Measurements from ENCODE around the gene DNAJB4.
"Not testable (repeated sequence)": the region's sequence is repeated elsewhere in the genome, so short reads cannot be mapped to it uniquely, and the experiment has no call there.

The DNAJB4 gene

GRCh38 chr1:78038491-78038939 lies 33.8 kb downstream of the DNAJB4 start:
- no peak for DNase-seq (ENCODE audit: low read depth)

DNA sequence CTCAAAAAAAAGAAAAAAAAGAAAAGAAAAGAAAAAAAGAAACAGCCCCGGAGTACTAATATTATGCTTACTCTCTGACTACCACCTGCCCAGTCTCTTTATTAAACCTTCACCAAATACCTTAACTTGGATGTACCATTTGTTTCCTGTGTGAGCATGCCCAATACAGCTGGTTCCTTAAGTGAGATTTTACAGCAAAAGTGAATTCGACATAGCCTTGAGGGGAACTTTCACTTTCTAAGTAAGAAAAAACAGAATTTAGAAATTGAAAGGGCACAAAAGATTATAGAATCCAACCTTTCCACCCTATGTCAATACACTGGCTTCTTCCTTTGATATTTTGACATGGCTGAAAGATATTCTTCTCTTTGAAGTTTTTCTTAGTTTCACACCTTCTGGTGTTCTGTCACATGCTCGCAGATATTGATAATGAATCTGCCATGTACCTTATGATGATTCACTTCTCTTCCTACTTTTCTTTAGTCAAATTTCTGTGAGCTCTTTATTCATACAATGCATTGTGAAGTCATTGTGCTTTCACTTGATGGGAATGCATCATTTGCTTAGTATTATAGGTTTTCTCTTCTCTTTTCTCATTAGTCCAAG lies 35.8 kb downstream of the DNAJB4 start:
- DNase-seq (ENCODE audit: low read depth), result no peak

DNA sequence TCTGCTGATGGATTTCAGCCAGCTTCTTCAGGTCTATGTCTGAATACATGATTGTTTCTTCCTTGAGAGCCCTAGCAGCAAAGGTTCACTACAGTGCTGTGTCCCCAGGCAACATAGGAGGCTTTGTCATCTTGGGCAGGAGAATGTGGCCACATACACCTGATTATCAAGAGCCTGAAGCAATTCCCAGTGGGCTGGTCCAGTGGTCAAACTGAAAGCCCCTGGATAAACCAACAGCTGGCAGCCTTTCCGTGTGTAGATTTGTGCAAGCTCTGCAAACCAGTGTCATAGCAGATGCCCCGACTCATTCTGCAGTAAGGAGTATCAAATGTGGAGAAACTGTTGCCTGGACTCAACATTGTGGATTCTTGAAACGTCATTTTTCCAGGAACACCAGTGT lies 38.7 kb downstream of the DNAJB4 start:
- DNase-seq (ENCODE audit: low read depth), result no peak

DNA sequence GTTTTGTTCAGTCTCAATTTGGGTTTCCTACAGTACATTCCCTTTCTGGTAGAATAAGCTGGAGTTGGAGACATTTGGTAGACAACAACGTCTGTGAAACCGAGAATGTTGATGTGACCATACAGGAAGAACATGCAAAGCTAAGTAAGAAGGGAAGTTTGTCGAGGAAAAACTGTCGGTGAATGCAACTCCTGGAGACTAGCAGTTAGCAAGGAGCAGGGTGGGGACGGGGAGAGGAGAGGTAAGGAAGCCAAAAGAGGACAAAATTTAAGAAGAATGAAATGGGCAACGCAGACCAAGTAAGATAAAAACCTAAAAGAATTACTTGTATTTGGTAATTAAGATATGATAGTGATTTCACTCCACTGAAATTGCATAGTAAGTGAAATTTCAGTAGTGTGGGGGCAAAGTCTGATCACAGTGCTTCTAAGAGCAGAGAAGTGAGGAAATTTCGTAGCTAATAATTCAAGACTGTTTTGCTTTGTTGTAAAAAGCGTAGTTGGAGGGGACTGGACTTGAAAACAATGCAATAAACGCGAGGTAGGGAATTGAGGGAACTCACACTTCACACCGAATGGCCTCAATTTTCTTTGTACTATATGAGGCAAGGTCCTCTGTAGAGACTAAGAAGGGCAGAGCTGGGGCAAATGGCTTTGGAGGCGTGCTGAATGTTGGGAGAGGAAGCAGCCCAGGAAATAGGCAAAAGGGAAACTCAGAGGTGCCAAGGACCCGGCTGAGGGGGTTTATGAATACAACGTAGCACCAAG lies 40.2 kb downstream of the DNAJB4 start:
- DNase-seq (ENCODE audit: low read depth), result no peak

- DNase-seq (ENCODE audit: low read depth), result no peak
Observed at GRCh38 chr1:78045563-78045925, 40.8 kb downstream of the DNAJB4 start.

GRCh38 chr1:78045926-78046778 lies 41.4 kb downstream of the DNAJB4 start, which contains the start of gene GIPC2:
TSS of gene GIPC2 (plus strand) at chr1:78045966. CDS start at chr1:78046095, 129 bp downstream.
- DNase-seq (ENCODE audit: low read depth), result no peak

DNA sequence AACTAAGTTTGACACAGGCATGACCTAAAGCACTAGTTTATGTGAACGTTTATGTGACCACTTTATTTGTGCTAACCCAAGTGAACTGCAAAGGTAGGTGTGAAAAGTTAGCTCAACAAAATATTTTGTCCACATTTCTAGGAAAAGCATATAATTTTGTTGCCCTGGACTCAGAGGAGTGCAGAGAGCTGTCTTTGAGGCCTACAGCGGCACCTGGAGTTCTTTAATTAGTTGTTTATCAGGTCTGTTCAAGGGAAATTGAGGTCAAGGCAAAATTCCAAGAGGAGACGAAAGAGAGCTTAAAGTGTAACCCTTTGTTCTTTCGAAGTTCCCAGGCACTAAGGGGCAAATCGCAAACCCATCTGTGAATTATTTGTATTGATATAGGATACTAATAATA lies 42.4 kb downstream of the DNAJB4 start:
- DNase-seq (ENCODE audit: low read depth), result no peak

- no peak for DNase-seq (ENCODE audit: low read depth)
Observed at GRCh38 chr1:78047631-78048030, 42.9 kb downstream of the DNAJB4 start.

GRCh38 chr1:78048446-78048845 lies 43.7 kb downstream of the DNAJB4 start:
- DNase-seq (ENCODE audit: low read depth), result no peak

DNA sequence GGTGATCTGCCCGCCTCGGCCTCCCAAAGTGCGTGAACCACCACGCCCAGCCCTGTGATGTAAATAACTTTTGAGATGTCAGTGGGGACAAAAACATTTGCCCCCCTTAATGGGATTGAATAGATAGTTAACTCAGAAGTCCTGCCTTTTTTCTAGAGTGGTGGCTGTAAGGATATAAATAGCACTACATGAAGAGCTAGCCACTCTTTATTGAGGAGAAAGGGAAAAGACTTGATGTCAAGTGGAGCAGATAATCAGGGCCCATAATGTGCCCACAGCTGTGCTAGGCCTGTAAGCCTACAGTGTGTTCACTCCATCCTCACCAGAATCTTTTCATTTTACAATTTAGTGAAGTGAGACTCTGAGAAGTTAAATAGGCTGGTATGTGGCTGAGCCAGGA lies 44.7 kb downstream of the DNAJB4 start:
- DNase-seq (ENCODE audit: low read depth), result no peak

GRCh38 chr1:78051005-78051404 lies 46.3 kb downstream of the DNAJB4 start:
- DNase-seq (ENCODE audit: low read depth), result no peak

DNA sequence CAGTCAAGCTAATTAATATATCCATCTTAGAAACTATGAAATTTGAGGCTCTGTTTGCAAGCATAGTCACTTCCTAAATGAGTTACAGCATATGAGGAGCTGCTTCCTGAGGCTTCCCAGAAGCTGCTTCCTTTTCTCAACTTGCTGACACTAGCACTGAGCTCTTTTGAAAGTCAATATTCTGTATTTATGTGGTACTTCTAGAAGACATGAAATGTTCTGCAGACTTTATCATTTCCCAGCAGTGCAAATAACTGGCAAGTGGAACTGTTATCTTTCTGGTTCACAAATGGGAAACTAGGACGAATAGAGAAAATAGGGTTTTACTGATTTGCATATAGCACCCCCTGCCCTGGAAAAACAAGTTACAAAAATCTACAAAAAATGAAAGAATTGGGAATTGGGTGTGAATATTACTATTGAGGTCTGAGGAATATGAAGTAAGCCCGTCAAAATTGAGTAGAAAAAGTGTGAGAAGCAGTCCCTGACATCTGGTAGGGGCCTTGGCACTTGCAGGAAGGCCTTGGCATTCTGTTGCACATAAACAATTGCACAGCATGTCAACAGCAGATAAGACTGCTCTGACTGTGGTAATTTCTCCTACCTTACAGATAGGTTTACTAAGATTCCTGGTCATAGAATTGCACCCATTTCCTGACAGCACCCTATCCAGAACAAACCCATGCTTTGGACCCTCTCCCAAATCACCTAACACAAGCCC lies 48.1 kb downstream of the DNAJB4 start:
- no peak for DNase-seq (ENCODE audit: low read depth)

DNA sequence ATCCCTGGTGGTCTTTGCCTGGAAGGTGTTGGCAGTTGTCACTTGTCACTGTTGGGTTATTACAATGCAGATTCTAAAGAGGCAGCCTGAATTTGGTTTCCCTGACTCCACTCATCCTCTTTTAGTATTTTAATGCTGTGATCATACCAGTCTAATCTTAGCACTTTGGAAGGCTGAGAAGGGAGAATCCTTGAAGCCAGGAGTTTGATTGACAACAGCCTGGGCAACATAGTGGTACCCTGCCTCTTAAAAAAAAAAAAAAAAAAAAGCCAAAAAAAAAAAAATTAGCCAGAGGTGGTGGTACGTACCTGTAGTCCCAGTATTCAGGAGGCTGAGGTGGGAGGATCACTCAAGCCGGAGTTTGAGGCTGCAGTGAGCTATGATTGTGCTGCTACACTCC lies 48.8 kb downstream of the DNAJB4 start:
- no peak for DNase-seq (ENCODE audit: low read depth)

DNA sequence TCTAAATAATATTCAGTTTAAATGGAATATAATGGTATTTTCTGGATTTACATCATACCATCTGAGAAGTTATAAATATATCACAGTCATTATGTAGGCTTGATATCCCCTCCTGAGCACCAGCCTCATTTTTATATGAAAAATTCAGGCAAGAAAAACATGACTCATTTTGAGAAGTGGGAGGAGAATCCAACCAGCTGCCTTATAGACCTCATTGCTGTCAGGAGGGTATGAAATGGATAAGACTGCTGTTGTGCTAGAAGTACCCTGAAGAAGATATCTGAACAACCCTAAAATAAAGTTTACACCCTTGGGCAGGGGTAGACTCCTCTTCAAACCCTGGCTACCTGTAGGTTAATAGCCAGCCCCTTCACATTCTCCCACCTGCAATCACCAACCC lies 49.8 kb downstream of the DNAJB4 start:
- DNase-seq (ENCODE audit: low read depth), result no peak

DNA sequence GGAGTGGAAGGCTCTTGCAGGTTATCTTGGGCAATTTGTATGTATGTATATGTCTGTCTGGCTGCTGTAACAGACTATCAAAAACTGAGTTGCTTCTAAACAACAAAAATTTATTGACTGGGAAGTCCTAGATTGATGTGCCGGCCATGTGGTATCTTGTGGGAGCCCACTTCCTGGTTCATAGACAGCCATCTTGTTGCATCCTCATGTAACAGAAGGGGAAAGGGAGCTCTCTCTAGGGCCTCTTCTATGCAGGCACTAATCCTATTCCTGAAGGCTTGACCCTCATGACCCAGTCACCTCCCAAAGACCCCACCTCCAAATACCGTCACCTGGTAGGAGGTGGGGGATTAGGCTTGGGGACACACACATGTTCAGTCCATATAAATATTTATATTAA lies 50.2 kb downstream of the DNAJB4 start:
- no peak for DNase-seq (ENCODE audit: low read depth)

DNA sequence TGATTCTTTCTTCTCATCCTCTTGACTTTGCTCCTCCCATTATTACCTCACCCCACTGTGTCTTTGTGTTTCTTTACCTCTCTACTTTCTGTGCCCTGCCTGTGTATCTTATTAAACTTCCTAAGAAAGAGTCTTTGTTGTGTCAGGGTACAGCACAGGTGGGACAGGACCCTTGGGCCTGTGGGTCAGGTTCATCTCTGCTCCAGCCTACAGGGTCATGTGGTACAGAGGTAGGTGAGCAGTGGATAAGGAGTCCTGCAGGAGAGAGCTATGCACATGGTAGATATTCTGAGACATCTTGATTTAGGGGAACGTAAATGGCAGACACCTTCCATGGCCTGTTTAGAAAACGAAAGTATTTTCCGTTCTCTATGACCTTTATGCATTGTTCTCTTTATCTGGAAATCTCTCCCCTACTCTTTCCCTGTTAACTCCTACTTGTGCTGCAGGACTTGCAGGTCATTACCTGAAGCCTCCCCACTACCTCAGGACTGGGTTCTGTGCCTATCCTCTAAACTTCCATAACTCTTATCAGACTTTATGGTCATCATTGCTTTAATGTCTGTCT lies 50.9 kb downstream of the DNAJB4 start:
- DNase-seq (ENCODE audit: low read depth), result no peak

- DNase-seq (ENCODE audit: low read depth), result no peak
Observed at GRCh38 chr1:78058670-78059069, 53.9 kb downstream of the DNAJB4 start.

DNA sequence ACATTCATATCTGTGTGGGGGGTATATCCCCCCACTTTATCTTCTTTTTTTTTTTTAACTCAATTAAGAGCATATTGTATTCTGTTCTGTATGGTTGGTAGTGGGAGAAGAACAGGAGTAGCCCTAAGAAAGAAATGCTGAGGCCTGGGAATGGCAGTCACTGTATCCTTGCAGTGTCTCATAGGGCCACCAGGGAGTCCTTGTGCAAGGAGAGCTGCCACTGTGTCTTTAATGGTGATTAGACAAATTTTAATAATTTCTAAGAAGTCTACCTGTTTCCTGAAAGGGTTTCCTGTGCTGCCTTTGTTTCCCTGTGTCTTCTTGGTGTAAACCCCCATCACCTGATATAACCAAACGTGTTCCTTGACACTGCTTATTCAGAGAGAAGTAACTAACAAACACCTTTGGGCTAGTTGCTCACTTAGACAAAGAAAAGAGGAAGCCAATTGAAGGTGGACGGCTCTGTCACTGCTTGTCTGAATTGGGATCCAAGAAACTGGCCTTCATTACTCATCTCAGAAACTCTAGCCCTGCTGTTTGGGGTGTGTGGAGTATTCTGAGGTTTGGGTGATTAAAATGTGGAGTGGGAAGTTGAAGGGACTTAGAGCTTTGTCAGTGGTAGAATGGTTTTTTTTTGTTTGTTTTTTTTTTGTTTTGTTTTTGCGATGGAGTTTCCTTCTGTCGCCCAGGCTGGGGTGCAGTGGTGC lies 56.3 kb downstream of the DNAJB4 start:
- DNase-seq (ENCODE audit: low read depth), result no peak

DNA sequence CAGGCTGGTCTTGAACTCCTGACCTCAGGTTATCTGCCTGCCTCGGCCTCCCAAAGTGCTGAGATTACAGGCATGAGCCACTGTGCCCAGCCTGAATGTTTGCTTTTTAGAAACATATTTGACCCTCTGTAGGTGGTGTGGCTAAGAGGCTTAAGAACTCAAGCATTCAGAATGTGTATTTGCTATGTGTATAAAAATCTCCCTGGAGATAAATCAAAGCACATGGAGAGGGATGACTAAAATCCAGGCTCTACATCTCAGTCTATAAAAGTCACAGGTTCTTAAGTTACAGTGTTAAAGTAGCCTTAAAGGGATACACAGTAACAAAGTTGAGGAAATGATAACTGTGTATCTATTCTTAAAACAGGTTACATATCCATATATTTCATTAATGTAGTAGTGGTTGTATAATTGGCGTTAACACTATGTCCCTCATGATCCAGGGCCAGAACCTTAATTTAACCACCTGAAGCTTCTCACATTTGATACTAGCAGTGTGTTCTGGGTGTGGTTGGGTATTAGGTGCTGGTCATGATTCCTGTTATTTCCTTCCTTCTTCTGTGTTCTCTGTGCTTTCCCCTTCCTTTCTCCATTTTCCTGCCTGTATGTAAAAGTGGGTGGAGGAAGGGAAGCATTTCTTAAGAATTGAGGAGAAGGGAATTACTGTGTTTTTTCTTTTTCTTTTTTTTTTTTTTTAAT lies 57.2 kb downstream of the DNAJB4 start:
- DNase-seq (ENCODE audit: low read depth), result no peak

DNA sequence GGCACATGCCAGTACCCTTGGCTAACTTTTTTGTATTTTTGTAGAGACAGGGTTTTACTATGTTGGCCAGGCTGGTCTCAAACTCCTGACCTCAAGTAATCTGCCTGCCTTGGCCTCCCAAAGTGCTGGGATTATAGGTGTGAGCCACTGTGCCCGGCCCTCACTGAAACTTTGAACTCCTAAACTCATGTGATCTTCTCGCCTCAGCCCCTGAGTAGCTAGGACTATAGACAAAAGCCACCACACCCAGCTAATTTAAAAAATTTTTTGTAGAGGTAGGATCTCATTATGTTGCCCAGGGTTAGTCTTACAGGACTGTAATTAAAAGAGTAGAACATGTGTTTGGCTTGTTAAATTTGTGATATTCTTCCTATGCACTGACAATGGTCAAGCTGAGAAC lies 60.1 kb downstream of the DNAJB4 start:
- DNase-seq (ENCODE audit: low read depth), result not testable (repeated sequence)

Data from activated gamma-delta T cell treated with anti-CD3 and anti-CD28 coated beads, Interleukin-2, amount 50 U/mL, for 16 hours (primary cell).